ENCODE measurements around the gene RAB35. TPM values are rescaled to one million over a fixed set of nuclear protein-coding genes. Genes with fewer than 3 reads are reported as not detected.
A peak's percentile ranks its signal among the peaks of the same experiment; 100 is the strongest.

RAB35 gene
- total and polyA plus RNA-seq, 9 of the 15 experiments (the other 6 are each of a cell fraction or from before 2014, with no cell fraction given): 0.65 to 76.3 (median 38.9) TPM

DNA sequence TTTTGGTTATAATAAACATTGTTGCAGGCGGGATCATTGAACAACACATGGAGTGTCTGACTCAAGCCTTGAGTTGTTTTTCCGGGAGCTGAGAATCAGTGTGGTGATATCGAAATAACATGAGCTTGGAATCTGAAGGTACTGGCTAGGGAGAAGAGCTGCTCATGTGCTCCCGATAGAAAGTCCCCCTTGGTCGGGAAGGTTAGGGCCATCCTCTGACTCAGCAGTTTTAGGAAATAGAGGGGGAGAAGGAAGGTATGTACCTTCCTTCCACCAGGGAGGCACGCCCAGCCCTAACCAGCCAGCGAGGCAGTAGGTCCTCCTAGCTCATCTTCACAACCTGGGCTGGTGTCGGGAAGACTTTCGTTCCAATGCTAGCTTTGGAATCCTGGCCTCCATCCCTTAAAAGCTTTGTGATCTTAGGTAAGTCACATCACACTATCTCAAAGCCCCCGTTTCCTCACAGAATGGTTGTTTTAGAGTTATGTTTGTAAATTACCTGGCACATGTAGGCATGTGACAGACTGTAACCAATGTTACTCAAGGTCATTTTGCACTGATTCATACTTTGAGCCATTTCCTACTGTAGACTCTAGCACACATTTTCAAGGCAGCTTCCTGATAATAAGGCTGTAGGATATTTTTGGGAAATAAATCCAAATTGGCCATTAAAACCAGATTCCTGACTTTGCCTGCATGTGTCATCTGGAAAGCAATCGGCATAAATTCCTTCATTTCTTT, 1.9 kb upstream of the RAB35 start (continued):
- TF ChIP-seq, protein P1, sequence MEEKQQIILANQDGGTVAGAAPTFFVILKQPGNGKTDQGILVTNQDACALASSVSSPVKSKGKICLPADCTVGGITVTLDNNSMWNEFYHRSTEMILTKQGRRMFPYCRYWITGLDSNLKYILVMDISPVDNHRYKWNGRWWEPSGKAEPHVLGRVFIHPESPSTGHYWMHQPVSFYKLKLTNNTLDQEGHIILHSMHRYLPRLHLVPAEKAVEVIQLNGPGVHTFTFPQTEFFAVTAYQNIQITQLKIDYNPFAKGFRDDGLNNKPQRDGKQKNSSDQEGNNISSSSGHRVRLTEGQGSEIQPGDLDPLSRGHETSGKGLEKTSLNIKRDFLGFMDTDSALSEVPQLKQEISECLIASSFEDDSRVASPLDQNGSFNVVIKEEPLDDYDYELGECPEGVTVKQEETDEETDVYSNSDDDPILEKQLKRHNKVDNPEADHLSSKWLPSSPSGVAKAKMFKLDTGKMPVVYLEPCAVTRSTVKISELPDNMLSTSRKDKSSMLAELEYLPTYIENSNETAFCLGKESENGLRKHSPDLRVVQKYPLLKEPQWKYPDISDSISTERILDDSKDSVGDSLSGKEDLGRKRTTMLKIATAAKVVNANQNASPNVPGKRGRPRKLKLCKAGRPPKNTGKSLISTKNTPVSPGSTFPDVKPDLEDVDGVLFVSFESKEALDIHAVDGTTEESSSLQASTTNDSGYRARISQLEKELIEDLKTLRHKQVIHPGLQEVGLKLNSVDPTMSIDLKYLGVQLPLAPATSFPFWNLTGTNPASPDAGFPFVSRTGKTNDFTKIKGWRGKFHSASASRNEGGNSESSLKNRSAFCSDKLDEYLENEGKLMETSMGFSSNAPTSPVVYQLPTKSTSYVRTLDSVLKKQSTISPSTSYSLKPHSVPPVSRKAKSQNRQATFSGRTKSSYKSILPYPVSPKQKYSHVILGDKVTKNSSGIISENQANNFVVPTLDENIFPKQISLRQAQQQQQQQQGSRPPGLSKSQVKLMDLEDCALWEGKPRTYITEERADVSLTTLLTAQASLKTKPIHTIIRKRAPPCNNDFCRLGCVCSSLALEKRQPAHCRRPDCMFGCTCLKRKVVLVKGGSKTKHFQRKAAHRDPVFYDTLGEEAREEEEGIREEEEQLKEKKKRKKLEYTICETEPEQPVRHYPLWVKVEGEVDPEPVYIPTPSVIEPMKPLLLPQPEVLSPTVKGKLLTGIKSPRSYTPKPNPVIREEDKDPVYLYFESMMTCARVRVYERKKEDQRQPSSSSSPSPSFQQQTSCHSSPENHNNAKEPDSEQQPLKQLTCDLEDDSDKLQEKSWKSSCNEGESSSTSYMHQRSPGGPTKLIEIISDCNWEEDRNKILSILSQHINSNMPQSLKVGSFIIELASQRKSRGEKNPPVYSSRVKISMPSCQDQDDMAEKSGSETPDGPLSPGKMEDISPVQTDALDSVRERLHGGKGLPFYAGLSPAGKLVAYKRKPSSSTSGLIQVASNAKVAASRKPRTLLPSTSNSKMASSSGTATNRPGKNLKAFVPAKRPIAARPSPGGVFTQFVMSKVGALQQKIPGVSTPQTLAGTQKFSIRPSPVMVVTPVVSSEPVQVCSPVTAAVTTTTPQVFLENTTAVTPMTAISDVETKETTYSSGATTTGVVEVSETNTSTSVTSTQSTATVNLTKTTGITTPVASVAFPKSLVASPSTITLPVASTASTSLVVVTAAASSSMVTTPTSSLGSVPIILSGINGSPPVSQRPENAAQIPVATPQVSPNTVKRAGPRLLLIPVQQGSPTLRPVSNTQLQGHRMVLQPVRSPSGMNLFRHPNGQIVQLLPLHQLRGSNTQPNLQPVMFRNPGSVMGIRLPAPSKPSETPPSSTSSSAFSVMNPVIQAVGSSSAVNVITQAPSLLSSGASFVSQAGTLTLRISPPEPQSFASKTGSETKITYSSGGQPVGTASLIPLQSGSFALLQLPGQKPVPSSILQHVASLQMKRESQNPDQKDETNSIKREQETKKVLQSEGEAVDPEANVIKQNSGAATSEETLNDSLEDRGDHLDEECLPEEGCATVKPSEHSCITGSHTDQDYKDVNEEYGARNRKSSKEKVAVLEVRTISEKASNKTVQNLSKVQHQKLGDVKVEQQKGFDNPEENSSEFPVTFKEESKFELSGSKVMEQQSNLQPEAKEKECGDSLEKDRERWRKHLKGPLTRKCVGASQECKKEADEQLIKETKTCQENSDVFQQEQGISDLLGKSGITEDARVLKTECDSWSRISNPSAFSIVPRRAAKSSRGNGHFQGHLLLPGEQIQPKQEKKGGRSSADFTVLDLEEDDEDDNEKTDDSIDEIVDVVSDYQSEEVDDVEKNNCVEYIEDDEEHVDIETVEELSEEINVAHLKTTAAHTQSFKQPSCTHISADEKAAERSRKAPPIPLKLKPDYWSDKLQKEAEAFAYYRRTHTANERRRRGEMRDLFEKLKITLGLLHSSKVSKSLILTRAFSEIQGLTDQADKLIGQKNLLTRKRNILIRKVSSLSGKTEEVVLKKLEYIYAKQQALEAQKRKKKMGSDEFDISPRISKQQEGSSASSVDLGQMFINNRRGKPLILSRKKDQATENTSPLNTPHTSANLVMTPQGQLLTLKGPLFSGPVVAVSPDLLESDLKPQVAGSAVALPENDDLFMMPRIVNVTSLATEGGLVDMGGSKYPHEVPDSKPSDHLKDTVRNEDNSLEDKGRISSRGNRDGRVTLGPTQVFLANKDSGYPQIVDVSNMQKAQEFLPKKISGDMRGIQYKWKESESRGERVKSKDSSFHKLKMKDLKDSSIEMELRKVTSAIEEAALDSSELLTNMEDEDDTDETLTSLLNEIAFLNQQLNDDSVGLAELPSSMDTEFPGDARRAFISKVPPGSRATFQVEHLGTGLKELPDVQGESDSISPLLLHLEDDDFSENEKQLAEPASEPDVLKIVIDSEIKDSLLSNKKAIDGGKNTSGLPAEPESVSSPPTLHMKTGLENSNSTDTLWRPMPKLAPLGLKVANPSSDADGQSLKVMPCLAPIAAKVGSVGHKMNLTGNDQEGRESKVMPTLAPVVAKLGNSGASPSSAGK (IDR thresholded peaks at IDR 0.05): peak; percentile 39; the same call in 1 of the 2 replicates
- TF ChIP-seq, protein P2, sequence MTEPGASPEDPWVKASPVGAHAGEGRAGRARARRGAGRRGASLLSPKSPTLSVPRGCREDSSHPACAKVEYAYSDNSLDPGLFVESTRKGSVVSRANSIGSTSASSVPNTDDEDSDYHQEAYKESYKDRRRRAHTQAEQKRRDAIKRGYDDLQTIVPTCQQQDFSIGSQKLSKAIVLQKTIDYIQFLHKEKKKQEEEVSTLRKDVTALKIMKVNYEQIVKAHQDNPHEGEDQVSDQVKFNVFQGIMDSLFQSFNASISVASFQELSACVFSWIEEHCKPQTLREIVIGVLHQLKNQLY (CRISPR knock-in tag; conservative IDR thresholded peaks at IDR 0.05): no peak
- TF ChIP-seq, protein P3, sequence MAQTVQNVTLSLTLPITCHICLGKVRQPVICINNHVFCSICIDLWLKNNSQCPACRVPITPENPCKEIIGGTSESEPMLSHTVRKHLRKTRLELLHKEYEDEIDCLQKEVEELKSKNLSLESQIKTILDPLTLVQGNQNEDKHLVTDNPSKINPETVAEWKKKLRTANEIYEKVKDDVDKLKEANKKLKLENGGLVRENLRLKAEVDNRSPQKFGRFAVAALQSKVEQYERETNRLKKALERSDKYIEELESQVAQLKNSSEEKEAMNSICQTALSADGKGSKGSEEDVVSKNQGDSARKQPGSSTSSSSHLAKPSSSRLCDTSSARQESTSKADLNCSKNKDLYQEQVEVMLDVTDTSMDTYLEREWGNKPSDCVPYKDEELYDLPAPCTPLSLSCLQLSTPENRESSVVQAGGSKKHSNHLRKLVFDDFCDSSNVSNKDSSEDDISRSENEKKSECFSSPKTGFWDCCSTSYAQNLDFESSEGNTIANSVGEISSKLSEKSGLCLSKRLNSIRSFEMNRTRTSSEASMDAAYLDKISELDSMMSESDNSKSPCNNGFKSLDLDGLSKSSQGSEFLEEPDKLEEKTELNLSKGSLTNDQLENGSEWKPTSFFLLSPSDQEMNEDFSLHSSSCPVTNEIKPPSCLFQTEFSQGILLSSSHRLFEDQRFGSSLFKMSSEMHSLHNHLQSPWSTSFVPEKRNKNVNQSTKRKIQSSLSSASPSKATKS (CRISPR knock-in tag; IDR thresholded peaks at IDR 0.05): no peak
